ENCODE results near the gene CORO2B.

CORO2B gene

DNA sequence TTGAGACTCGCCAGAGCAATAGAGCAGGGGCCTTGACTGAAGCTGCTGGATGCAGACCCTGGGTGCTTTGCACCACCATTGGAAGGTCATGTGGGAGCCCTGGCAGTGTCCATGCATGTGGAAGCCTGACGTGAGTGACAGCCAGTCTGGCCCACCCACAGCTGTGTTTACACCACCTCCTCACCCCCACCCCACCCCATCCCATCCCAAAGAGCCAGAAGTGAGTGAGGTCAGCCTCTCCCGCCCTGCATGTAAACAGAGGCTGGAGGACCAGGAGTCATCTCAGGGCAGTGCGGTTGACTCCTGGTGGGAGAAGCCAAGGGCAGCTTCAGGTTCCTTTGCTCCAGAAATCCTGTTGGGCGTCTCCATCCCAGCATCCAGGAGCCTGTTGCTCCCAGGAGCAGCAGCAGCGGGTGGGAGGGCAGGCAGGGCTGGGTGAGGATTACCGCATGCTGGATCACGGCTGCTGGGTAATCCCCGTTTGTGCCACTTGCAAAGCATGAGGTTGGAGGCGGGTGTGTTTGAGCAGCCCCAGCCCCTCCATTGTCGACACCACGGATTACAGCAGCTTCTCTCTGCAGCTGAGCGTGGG lies 44.6 kb downstream of the CORO2B start:
- Histone ChIP-seq H3K4me3 (ENCODE audit: low read length) (no peak overlapping the region), H3K27me3 (ENCODE audit: control insufficient read depth, insufficient read depth, low read length) (no peaks in the 10 kb centered on the region), H3K9ac (ENCODE audit: low read length) (no peak overlapping the region), H3K4me1 (ENCODE audit: control insufficient read depth, insufficient read depth, low read length) (no peaks in the 10 kb centered on the region), H3K27ac (ENCODE audit: low read depth, low read length) (no peak overlapping the region), H3K36me3 (ENCODE audit: control insufficient read depth, insufficient read depth, low read length) (no peaks in the 10 kb centered on the region)

DNA sequence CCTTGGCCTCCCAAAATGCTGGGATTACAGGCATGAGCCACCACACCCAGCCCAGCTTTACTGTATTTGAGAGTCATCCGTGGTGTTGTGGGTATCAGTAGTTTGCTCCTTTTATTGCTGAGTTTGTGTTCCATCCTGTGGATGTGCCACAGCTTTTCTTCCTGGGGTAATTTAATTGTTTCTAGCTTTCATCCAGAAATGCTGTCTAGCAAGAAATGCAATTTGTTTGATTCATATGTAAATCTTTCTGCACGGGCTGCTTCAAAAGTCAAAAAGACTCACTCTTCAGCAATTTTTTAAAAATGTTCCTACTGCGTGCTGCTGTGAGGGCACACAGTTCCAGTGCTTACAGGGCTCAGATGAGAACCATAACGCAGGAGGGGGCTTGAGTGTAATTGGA lies 47.1 kb downstream of the CORO2B start:
- no peak overlapping the region for H3K9ac ChIP-seq (ENCODE audit: low read length)
- H3K36me3 ChIP-seq (ENCODE audit: control insufficient read depth, insufficient read depth, low read length) = no peaks in the 10 kb centered on the region
- no peaks in the 10 kb centered on the region for H3K4me1 ChIP-seq (ENCODE audit: control insufficient read depth, insufficient read depth, low read length)
- no peaks in the 10 kb centered on the region for H3K27me3 ChIP-seq (ENCODE audit: control insufficient read depth, insufficient read depth, low read length)
- no peak overlapping the region for H3K27ac ChIP-seq (ENCODE audit: low read depth, low read length)
- no peak overlapping the region for H3K4me3 ChIP-seq (ENCODE audit: low read length)

DNA sequence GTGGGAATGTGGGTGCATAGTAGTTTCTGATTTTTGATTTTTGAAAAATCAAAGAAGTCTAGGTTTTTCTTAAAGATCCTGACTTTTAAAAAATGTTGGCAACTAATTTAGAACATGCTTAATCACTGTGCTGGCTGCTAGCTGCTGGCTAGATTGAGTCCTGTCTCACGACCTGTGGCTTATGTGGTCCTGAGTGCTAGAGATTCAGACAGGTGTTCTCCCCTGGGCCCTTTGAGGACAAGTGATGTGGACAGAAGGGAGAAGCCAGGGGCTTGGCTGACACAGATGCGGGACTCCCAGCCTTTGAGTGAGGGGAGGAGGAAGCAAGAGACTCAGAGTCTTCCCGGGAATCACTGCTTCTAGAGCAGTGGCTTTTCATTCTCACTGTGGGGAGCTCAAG lies 47.5 kb downstream of the CORO2B start:
- no peaks in the 10 kb centered on the region for H3K27me3 ChIP-seq (ENCODE audit: control insufficient read depth, insufficient read depth, low read length)
- no peaks in the 10 kb centered on the region for H3K36me3 ChIP-seq (ENCODE audit: control insufficient read depth, insufficient read depth, low read length)
- H3K4me3 ChIP-seq (ENCODE audit: low read length) = no peak overlapping the region
- H3K4me1 ChIP-seq (ENCODE audit: control insufficient read depth, insufficient read depth, low read length) = no peaks in the 10 kb centered on the region
- H3K9ac ChIP-seq (ENCODE audit: low read length) = no peak overlapping the region
- no peak overlapping the region for H3K27ac ChIP-seq (ENCODE audit: low read depth, low read length)

DNA sequence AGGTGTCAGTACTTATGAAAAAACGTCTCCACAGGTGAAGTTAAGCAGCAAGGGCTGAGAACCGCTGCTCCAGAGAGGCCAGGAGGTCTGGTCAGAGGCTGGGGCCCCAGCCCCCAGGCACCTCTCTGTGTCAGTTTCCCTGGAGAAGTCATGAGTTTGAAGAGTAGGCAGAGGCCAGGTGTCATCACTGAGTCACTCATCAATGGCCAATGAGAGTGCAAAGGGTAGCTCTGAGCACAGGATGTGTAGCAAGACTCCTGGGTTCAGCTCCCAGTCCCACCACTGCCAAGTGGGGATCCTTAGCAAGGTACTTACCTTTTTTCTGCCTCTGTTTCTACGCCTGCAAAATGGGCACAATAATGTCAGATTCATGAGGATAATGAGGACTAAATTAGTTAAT lies 47.9 kb downstream of the CORO2B start:
- H3K4me3 ChIP-seq (ENCODE audit: low read length) = no peak overlapping the region
- no peaks in the 10 kb centered on the region for H3K27me3 ChIP-seq (ENCODE audit: control insufficient read depth, insufficient read depth, low read length)
- H3K9ac ChIP-seq (ENCODE audit: low read length) = no peak overlapping the region
- no peaks in the 10 kb centered on the region for H3K36me3 ChIP-seq (ENCODE audit: control insufficient read depth, insufficient read depth, low read length)
- no peak overlapping the region for H3K27ac ChIP-seq (ENCODE audit: low read depth, low read length)
- no peaks in the 10 kb centered on the region for H3K4me1 ChIP-seq (ENCODE audit: control insufficient read depth, insufficient read depth, low read length)

DNA sequence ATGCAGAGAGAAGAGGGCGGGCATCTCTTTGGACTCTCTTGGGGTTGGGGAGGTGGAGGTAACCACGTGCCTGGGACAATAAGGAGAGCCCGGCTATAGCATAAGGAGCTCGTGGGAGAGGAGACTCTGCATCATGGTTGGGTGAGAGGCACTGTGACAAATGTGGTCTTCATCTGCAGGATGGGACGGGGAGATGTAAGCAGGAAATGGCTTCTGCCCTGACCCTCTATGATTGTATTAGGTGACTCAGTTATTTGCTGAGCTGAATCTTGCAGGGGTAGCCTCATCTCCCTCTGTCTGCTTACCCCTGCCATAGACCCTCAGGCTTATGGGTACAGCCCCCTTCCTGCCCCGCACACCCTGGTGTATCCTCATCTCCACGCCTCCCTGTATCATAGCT lies 48.7 kb downstream of the CORO2B start:
- Histone ChIP-seq H3K4me3 (ENCODE audit: low read length) (no peak overlapping the region), H3K4me1 (ENCODE audit: control insufficient read depth, insufficient read depth, low read length) (no peaks in the 10 kb centered on the region), H3K27ac (ENCODE audit: low read depth, low read length) (no peak overlapping the region), H3K9ac (ENCODE audit: low read length) (no peak overlapping the region), H3K36me3 (ENCODE audit: control insufficient read depth, insufficient read depth, low read length) (no peaks in the 10 kb centered on the region), H3K27me3 (ENCODE audit: control insufficient read depth, insufficient read depth, low read length) (no peaks in the 10 kb centered on the region)

DNA sequence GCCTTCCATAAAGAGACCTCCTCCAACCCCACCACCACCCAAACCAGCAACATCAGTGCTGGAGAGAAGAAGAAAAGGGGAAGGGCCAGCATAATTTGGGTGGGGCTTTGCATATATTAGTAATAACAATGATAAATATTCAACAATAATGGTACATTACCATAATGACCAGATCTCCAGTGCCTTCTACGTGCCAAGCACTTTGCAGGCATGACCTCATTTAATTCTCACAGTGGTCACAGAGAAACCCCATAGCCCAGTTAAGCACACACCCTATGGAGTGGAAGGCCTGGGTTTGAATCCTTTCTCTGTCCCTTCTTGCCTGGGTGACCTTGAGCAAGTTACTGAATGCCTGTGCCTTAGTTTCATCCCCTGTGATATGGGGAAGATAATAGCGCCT lies 49.2 kb downstream of the CORO2B start:
- Histone ChIP-seq H3K9ac (ENCODE audit: low read length) (no peak overlapping the region), H3K4me3 (ENCODE audit: low read length) (no peak overlapping the region), H3K36me3 (ENCODE audit: control insufficient read depth, insufficient read depth, low read length) (no peaks in the 10 kb centered on the region), H3K27ac (ENCODE audit: low read depth, low read length) (no peak overlapping the region), H3K4me1 (ENCODE audit: control insufficient read depth, insufficient read depth, low read length) (no peaks in the 10 kb centered on the region), H3K27me3 (ENCODE audit: control insufficient read depth, insufficient read depth, low read length) (no peaks in the 10 kb centered on the region)

DNA sequence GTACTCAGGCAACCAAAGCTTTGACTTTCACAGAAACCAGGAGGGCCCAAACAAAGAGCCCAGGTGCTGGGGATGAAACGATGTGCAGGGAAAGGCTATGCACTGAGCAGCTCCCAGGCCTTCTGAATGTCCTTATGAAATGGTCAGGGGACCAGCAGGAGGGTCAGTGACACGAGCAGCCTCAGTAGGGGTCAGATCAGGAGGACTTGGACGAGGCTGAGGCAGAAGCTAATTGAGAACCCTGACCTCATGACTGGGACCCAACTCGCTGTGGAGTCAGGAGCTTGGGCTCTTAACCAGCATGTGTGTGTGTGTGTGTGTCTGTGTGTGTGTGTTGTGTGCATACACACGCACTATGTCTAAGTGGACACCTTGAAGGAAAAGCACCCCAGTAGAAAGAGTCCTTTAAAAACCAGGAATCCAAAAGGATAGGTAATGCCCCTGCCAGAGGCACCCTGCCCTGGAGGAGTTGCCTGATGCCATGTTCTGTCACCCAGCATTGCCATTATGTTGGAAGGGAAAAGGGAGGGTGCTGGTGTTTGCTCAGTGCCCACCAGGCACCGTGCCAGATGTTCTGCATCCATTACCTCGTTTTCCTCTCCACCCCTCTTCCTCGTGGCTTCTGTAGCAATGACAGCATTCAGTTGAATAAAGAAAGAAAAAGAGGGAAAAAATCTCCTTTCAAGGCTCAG lies 50.9 kb downstream of the CORO2B start:
- no peak overlapping the region for H3K27ac ChIP-seq (ENCODE audit: low read depth, low read length)
- no peaks in the 10 kb centered on the region for H3K27me3 ChIP-seq (ENCODE audit: control insufficient read depth, insufficient read depth, low read length)
- no peaks in the 10 kb centered on the region for H3K36me3 ChIP-seq (ENCODE audit: control insufficient read depth, insufficient read depth, low read length)
- H3K4me1 ChIP-seq (ENCODE audit: control insufficient read depth, insufficient read depth, low read length) = no peaks in the 10 kb centered on the region
- H3K4me3 ChIP-seq (ENCODE audit: low read length) = no peak overlapping the region
- no peak overlapping the region for H3K9ac ChIP-seq (ENCODE audit: low read length)

DNA sequence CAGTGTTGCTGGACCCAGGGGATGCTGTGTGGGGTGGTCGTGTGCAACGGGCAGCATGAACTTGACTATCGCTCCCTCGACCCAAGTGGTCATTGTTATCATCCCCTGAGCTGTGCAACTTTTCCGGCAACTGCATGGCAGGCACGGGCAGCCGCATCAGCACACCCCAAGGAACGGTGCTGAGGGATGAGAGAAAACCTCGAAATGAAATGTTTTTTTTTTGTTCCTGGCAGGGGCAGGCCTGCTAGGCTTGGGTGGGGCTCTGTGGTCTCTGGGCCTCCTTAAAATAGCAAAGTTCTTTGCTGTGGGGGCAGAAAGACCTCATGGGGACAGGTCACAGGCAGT lies 51.4 kb downstream of the CORO2B start:
- no peaks in the 10 kb centered on the region for H3K36me3 ChIP-seq (ENCODE audit: control insufficient read depth, insufficient read depth, low read length)
- H3K9ac ChIP-seq (ENCODE audit: low read length) = no peak overlapping the region
- no peak overlapping the region for H3K4me3 ChIP-seq (ENCODE audit: low read length)
- H3K27ac ChIP-seq (ENCODE audit: low read depth, low read length) = no peak overlapping the region
- H3K4me1 ChIP-seq (ENCODE audit: control insufficient read depth, insufficient read depth, low read length) = no peaks in the 10 kb centered on the region
- H3K27me3 ChIP-seq (ENCODE audit: control insufficient read depth, insufficient read depth, low read length) = no peaks in the 10 kb centered on the region

DNA sequence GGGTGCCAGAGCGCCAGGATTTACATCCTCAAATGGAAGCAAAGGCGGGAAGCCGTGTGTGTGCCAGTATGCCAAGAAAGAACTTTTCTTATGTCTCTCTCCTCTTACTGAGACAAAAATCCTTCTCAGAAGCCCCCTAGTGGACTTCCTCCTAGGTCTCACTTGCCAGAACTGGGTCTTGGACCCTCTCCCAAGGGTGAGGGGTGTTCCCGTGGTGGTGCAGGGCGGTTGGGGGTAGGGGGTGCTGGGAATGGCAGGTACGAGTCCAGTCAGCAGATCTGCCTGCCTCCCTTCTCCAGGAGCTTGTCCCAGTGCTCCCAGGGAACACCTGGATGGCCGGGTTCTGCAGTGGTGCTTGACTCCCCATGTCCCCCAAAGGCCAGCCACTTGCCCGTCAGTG lies 52.0 kb downstream of the CORO2B start:
- H3K27me3 ChIP-seq (ENCODE audit: control insufficient read depth, insufficient read depth, low read length) = no peaks in the 10 kb centered on the region
- no peaks in the 10 kb centered on the region for H3K36me3 ChIP-seq (ENCODE audit: control insufficient read depth, insufficient read depth, low read length)
- H3K9ac ChIP-seq (ENCODE audit: low read length) = no peak overlapping the region
- no peaks in the 10 kb centered on the region for H3K4me1 ChIP-seq (ENCODE audit: control insufficient read depth, insufficient read depth, low read length)
- no peak overlapping the region for H3K4me3 ChIP-seq (ENCODE audit: low read length)
- no peak overlapping the region for H3K27ac ChIP-seq (ENCODE audit: low read depth, low read length)

DNA sequence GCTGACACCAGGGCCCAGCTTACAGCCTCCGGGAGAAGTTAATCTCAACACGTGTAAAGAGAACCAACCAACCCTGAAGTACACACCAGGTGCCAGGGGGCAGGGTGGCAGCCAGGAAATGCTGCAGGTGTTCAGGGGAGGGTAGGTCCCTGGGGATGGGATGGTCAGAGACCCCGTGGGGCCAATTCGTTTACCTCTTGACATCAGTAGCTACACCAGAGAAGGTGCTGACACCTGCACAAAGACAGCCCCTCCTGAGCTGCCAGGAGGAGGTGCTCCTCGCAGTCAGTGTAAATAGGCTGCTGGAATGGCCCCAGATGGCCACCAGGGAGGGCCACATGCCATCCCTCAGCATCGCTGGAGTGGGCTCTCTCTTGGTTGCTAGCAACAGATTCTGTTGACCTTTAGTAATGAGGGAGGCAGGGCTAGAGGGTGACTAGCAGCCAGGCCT lies 52.8 kb downstream of the CORO2B start:
- Histone ChIP-seq H3K4me1 (ENCODE audit: control insufficient read depth, insufficient read depth, low read length) (no peaks in the 10 kb centered on the region), H3K36me3 (ENCODE audit: control insufficient read depth, insufficient read depth, low read length) (no peaks in the 10 kb centered on the region), H3K9ac (ENCODE audit: low read length) (no peak overlapping the region), H3K27me3 (ENCODE audit: control insufficient read depth, insufficient read depth, low read length) (no peaks in the 10 kb centered on the region), H3K27ac (ENCODE audit: low read depth, low read length) (no peak overlapping the region), H3K4me3 (ENCODE audit: low read length) (no peak overlapping the region)

DNA sequence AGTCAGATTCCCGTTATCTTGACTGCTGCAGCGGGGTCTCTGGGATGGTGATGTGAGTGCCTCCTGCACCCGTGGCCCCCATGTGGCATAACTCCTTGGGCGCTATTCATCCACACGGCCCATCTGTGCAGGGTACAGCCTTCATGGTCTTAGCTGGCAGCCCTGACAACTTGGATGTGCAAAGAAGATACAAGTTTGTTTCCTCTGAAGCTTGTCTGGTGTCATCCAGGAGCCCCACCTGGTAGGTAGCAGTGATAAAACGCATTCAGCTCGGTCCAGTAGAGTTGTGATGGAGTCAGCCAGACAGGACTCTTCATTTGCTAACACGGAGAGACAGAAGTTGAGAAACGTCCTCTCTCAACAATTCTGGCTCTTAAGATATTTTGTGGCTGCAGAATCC lies 53.3 kb downstream of the CORO2B start:
- H3K4me1 ChIP-seq (ENCODE audit: control insufficient read depth, insufficient read depth, low read length) = no peaks in the 10 kb centered on the region
- H3K9ac ChIP-seq (ENCODE audit: low read length) = no peak overlapping the region
- no peaks in the 10 kb centered on the region for H3K36me3 ChIP-seq (ENCODE audit: control insufficient read depth, insufficient read depth, low read length)
- no peaks in the 10 kb centered on the region for H3K27me3 ChIP-seq (ENCODE audit: control insufficient read depth, insufficient read depth, low read length)
- H3K4me3 ChIP-seq (ENCODE audit: low read length) = no peak overlapping the region
- no peak overlapping the region for H3K27ac ChIP-seq (ENCODE audit: low read depth, low read length)

DNA sequence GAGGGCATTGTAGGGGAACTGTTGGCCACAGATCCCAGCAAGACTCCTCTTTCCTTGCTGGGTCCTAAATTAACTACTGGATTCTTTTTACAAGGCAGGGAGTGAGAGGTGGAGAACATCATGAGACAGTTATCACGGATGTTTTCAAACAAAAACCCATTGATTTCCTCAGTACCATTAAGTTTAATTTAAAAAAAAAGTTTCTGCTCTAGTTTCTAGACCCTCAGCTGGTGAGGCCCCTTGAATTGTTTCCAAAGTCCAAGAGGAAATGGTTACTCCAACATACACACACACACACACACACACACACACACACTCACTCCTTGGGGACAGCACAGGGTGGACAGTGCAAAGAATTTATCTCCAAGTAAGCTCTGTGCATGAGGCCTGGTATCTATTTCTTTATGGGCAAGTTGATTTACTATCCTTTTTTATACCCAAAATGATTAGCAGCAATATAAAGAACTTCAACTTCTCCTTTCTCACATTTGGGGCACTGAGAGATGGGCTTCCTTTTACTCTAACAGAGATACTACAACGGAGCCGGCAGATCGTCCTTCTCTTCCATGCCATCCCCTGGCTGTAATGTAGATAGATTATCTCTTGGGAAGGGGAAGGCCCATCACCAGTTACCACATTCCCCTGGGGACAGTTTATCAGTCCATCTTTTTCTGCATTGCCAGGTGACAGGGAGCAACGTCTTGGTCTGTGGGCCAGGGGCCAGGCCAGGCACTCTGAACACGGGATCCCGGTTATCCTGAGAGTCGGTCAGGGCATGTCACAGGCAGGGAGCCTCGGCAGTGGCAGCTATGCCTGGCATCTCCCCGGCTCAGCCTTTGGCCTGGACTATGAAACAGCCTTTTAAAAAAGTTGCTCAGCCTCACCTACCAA lies 54.7 kb downstream of the CORO2B start:
- no peaks in the 10 kb centered on the region for H3K4me1 ChIP-seq (ENCODE audit: control insufficient read depth, insufficient read depth, low read length)
- H3K27ac ChIP-seq (ENCODE audit: low read depth, low read length) = no peak overlapping the region
- no peaks in the 10 kb centered on the region for H3K36me3 ChIP-seq (ENCODE audit: control insufficient read depth, insufficient read depth, low read length)
- no peaks in the 10 kb centered on the region for H3K27me3 ChIP-seq (ENCODE audit: control insufficient read depth, insufficient read depth, low read length)
- H3K4me3 ChIP-seq (ENCODE audit: low read length) = no peak overlapping the region
- H3K9ac ChIP-seq (ENCODE audit: low read length) = no peak overlapping the region
